Superior temporal gyrus (tissue), 1 donor: ENCODE data around the gene STIM2.

Source experiments
- DNase-seq: peaks from one replicate; pipeline ENCODE4 v3.0.0-alpha.2; 2016; ENCODE audit errors: extremely low spot score

Gene STIM2

DNA sequence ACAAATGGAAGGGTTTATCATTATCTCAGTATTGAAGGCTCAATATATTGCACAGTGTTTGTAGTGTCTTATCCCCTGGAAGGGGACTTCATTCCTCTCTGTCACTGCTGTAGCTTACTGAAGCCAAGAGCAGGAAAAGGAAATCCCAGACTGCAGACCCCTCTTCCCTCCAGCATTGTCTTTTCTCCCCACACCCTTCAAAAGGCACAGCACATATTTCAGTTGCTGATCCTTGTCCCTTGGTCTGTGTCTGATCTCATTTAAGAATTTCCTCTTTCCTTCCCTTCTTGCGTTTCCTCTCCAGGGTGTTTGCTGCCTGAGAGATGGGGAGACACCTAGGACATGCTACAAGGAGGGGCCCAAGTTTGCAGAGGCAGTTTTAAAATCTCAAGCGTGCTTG, 40.1 kb downstream of the STIM2 start:
- DNase-seq: no peak

DNA sequence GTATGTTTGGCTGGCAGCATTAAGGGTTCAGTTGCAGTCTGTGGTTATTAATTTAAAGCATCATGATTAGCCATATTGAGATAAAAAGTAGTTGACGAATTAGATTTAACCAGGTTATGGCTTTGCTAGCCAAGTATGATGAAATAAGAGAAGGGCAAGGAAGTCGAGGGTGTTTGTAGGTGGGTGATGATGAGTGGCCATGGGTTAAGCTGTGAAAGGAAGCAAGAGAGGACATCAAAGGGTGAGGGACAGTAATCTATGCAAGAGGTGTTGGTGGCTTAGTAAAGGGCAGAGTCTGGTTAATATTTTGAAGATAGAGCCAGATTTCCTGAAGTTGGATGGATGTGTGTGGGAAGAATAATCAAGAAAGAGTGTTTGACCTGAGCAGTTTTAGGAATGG, 44.5 kb downstream of the STIM2 start:
- DNase-seq: no peak

DNA sequence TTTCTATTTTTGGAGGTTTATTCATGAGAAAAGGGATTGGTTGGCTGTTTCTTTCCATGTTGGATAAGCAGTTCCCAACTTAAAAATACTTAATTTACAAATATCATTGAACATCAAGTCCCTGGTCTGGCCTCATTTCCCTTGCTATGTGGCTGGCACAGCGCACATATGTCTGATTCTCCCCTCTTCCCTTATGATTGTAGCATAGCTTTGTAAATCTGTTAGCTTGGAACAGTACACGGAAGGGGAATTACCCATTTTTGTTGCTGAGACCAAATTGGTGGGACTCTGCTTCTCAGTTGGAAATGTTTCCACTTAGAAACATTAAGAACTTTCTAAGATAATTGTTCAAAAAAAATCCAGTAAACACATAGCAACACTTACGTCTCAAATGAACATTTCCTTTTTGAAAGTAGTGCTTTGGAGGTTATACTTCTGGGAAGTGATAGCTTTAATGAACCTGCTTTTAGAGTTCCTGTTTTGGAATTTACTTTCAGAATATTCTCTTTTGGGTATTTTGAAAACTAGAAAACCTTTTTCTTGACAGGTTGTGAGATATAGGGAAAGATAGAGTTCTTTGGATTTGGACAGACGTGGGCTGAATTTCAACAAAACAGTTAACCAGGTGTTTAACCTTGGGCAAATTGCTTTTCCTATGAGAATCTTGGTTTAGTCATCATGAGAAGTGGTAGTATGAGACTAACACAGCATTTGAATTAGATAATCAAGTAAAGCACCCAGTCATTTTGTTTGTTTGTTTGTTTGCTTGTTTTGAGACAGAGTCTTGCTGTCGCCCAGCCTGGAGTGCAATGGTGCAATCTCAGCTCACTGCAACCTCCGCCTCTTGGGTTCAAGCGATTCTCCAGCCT, 47.3 kb downstream of the STIM2 start:
- DNase-seq: no peak

DNA sequence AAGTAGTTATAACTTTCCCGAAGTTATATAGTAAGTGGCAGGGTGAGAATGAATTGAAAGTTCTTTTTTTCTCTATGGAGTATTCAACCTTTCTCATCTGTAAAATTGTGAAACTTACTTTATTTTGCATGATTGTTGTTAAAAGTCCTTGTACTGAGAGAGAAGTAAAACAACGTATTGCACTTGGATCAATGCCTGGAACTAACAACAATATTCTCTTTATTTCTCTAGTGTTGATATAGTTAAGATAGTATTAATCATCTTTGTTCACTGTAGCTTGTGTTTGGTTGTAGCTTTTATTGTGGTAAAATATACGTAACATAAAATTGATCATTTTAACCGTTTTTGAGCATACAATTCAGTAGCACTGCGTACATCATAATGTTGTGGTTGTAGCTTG, 48.7 kb downstream of the STIM2 start:
- no peak for DNase-seq

DNA sequence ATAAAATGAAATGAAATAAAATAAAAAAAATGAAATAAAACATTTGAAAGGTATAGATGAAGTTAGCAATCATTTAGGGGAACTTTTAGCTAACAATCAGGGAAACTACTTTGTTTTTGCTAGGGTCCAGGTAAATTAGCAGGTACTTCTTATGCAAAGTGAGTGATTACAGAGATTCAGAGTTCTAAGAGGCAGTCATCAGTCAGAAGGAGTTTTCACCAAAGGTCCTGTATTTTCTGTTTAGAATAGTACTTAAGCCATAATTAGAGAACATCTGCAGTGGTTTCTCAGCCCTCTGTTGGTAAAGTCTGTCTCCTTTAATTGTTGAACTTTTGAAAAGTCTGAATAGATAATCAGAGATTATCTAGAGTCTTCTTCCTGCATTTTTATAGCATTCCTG, 50.6 kb downstream of the STIM2 start:
- DNase-seq: no peak

DNA sequence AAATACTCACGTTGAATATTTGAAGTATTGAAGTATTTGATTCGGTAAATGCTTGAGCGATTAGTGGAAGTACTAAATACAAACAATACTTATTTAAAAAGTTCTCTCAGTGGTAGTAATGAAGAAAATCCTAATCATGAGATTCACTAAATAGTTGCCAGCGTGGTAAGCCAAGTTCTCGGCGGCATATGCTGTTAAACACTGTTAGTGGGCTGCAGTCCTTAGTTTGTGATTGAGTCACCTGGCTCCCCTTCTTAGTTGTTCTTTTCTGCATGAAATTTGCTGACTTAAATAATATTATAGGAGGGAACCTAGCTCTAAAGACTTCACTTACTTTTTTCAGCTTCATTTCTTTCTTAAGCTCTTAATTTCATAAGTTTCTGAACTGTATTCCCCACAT, 51.4 kb downstream of the STIM2 start:
- no peak for DNase-seq

DNA sequence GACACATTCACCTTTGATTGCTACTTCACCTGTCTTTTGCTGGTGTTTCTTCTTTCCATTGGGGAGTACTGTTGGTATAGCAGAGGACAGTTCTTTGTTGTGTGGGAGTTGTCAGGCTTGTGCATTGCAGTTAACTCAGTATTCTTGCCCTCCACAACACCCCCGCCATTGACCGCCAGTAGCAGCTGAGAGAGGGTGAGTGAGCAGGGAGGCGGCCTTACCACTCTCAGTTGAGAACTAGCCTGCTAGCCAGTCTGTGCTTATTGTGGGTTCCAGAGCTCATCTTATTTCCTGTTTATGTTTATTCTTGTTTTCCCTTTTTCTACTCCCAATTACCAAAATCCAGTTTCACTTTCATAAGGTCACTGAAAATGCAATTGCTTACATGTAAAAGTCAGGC, 52.2 kb downstream of the STIM2 start:
- DNase-seq: no peak

- peak; percentile 42 for DNase-seq
Observed at GRCh38 chr4:26916195-26916594, 55.6 kb downstream of the STIM2 start.

GRCh38 chr4:26930964-26931363, 70.3 kb downstream of the STIM2 start:
- no peak for DNase-seq

- no peak for DNase-seq
Observed at GRCh38 chr4:26931451-26931850, 70.8 kb downstream of the STIM2 start.

DNA sequence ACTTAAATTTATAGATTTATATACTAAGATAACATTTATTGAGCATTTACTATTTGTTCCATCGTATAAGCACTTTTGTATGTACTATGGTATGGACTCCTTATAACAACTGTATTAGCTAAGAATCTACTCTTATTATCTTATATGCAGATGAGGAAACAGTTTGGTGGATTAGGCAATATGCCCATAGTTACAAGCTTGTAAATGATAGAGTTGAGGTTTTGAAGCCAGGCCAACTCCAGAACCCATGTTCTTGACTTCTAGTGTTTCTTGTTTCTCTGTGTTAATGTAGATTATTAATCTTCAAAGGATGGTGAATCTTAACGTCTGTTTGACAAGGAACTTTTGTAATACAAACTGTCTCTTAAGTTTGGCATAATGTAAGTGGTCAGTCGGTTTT, 71.3 kb downstream of the STIM2 start:
- DNase-seq: no peak

GRCh38 chr4:26935397-26935796, 74.8 kb downstream of the STIM2 start:
- no peak for DNase-seq

DNA sequence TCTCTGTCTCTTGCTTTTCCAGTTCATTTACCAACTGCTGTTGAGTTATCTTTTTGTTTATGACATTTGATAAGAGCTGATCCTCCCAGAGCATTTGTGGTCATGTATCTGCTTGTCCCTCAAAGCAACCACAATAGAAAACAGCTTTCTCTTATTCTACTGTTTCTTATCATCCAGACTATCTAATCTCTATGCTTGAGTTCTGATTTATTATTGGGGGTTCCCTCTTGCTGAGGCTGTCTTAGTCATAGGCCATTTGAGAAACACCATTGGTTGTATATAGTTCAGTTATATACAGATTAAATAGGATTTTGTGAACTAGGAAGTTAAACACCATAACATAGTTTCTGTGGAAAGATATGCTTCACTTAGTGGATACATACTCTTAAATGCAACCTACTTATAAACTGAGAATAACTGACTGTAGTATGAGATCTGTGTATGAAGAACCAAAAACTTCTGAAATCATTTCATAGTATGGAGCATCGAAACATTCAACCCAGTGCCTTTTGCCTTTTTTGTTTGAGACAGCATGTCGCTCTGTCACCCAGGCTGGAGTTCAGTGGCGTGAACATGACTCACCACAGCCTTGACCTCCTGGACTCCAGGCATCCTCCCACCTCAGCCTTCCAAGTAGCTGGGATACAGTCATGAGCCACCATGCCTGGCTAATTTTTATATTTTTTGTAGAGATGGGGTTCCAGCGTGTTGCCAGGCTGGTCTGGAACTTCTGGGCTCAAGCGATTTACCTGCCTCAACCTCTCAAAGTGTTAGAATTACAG, 75.8 kb downstream of the STIM2 start:
- DNase-seq: no peak

GRCh38 chr4:26937139-26937538, 76.5 kb downstream of the STIM2 start:
- no peak for DNase-seq

DNA sequence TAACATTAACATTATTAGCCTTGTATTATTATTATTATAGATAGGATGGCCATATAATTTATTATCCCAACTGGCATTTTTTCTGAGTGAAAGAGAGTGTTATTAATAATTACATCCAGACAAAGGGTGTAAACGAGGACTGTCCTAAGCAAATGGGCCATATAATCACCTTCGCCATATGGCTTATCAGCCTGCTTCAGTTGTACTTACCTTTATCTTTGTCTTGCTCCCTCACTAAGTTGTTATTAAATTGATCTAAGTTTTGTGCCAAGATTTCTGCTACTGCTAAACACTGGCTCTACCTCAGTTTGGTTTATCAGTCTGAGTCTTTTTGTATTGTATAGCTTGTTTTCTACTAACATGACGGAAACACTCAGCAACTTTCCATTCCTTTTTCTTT, 76.9 kb downstream of the STIM2 start:
- no peak for DNase-seq

- no peak for DNase-seq
Observed at GRCh38 chr4:26938516-26938915, 77.9 kb downstream of the STIM2 start.

GRCh38 chr4:26941951-26942350, 81.3 kb downstream of the STIM2 start:
- no peak for DNase-seq

DNA sequence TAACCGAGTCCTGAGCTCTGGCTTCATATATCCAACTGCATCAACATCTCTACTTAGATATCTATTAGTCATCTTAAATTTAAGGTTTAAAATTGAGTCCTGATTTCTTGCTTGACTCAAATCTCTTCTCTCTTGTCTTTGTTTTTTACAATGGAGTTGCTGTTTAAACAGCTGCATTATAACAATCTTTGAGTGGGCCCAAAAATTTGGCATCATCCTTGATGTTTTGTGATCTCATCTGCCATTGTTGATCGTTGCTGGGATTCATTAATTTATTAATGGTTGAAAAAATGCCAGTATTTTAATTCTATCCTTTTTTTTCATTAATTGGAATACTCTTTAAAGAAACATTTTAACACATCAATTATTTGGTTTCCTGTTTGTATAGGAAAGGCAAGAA, 82.2 kb downstream of the STIM2 start:
- no peak for DNase-seq

- no peak for DNase-seq
Observed at GRCh38 chr4:26943391-26943790, 82.8 kb downstream of the STIM2 start.

DNA sequence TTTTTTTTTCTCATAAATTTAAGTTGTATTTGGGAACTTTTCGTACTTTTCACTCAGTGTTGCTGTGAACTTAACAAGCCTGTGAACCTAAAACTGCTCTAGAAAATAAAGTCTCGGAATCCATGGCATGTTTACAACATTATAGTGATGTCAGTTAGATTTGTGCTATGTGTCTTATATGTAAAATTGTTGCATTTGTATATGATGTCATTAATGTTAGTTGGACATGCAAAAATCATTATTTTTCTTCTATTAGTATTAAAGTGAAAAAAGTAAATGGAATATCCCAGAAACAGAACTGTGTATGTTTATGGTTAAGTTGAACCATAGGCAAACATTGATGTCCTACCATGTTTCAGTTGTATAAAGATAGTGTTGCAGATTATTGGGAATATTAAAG, 85.2 kb downstream of the STIM2 start:
- no peak for DNase-seq

DNA sequence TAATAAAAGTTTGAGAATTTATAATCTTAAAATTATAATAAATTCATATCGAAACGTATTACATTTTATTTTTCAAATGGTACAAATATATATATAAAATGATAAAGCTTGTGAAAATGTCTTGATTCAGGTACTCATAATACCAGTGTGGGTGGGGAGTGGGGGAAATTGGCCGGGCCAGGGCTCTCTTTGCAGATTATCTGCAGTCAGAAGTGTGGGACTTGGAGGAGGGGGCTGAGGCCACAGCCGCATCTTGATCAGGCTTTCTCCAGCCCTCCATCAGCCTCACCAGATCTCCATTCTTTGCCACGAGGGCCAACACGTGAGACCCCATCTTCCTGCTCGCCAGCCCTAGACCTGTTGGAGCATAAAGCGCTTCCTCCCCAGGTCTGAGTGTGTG, 86.7 kb downstream of the STIM2 start:
- DNase-seq: no peak

GRCh38 chr4:26950446-26950845, 89.8 kb downstream of the STIM2 start:
- no peak for DNase-seq

DNA sequence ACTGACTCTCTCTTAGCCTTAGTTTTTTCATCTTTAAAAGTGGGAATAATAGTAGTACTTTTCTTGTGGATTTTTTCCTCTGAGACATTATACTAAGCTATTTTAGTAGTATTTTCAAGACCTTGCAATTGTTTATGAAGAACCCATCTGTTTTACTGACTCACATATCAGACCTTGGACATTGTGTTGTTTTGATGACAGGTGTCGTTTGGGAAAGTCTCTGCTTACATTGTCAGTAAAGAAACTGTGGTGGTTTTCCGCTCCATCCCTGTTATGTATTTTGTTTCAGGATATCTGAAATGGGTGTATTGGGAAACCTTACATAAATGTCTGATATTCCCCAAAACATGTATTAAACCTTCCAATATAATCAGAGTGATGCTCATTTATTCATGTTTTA, 92.2 kb downstream of the STIM2 start:
- DNase-seq: no peak
